KBM-7 (cell line): ENCODE measurements around the gene TRPV4.

Experiments
- DNase-seq: peaks from one replicate; pipeline ENCODE4 v3.0.0-alpha.2; 2015
- in situ Hi-C: fragments of 300-500 bp; cut with MboI; formaldehyde crosslinking; loops from 2 replicates; pipeline ENCODE4 v1.14.3; 2020; ENCODE audit warnings: low sequenced_read_pairs, low pct_unique_long_range_greater_than_20kb, mixed read lengths

The TRPV4 gene

GRCh38 chr12:109831365-109831764 is 1.8 kb downstream of the TRPV4 start:
- no peak for DNase-seq
- in situ Hi-C loops = no loop called here

GRCh38 chr12:109830718-109831117 is 2.5 kb downstream of the TRPV4 start:
- DNase-seq = no peak
- in situ Hi-C loops = no loop called here

- in situ Hi-C loops = no loop called here
Observed at GRCh38 chr12:109830267-109830666, 2.9 kb downstream of the TRPV4 start.

GRCh38 chr12:109829667-109830066 is 3.5 kb downstream of the TRPV4 start:
- no peak for DNase-seq
- in situ Hi-C loops = no loop called here

More at GRCh38 chr12:109830267-109830666, 2.9 kb downstream of the TRPV4 start:
- DNase-seq = no peak

GRCh38 chr12:109828754-109829511 is 4.3 kb downstream of the TRPV4 start:
- no peak for DNase-seq
- in situ Hi-C loops = no loop called here

- in situ Hi-C loops = no loop called here
- peak; percentile 16 for DNase-seq
Observed at GRCh38 chr12:109827566-109828550, 5.3 kb downstream of the TRPV4 start.

- in situ Hi-C loops = no loop called here
- DNase-seq = no peak
Observed at GRCh38 chr12:109827080-109827479, 6.1 kb downstream of the TRPV4 start.

- in situ Hi-C loops = no loop called here
- no peak for DNase-seq
Observed at GRCh38 chr12:109824731-109825130, 8.5 kb downstream of the TRPV4 start.

GRCh38 chr12:109822951-109823411 is 10.2 kb downstream of the TRPV4 start:
- no peak for DNase-seq
- in situ Hi-C loops = no loop called here

GRCh38 chr12:109822416-109822815 is 10.8 kb downstream of the TRPV4 start:
- in situ Hi-C loops = no loop called here
- no peak for DNase-seq

- in situ Hi-C loops = no loop called here
- no peak for DNase-seq
Observed at GRCh38 chr12:109821968-109822367, 11.2 kb downstream of the TRPV4 start.

- DNase-seq = no peak
- in situ Hi-C loops = no loop called here
Observed at GRCh38 chr12:109820816-109821381, 12.3 kb downstream of the TRPV4 start.

GRCh38 chr12:109818905-109819500 is 14.2 kb downstream of the TRPV4 start:
- in situ Hi-C loops = no loop called here
- DNase-seq = no peak

- DNase-seq = no peak
- in situ Hi-C loops = no loop called here
Observed at GRCh38 chr12:109818253-109818652, 14.9 kb downstream of the TRPV4 start.

GRCh38 chr12:109817627-109818231 is 15.5 kb downstream of the TRPV4 start:
- DNase-seq = no peak
- in situ Hi-C loops = no loop called here

GRCh38 chr12:109816870-109817269 is 16.3 kb downstream of the TRPV4 start:
- DNase-seq = no peak
- in situ Hi-C loops = no loop called here

GRCh38 chr12:109815757-109816617 is 17.2 kb downstream of the TRPV4 start:
- in situ Hi-C loops = no loop called here
- DNase-seq = no peak

GRCh38 chr12:109815225-109815624 is 18.0 kb downstream of the TRPV4 start:
- in situ Hi-C loops = no loop called here
- no peak for DNase-seq
